ENCODE data around the gene CFAP77.
"Not testable (repeated sequence)": the region's sequence is repeated elsewhere in the genome, so short reads cannot be mapped to it uniquely, and the experiment has no call there.

CFAP77 gene

DNA sequence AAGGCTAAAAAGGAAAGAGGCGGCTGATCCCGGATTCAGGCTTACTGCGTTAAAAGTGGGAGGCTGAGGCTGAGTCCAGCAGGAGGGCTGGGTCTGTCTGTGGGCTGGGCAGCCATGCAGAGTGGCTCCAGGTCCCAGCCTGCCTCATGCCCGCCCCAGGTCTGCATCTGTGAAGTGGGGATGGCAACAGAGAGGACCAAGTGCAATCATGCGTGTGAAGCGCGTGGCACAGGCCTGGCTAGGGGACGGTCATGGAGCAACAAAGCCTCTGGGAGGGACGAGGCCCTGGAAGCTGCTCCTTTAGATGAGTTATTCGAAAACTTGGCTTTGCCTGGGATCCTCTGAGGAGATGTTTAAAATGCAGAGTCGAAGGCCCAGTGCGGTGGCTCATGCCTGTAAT is 142.0 kb downstream of the CFAP77 start:
- no peak for DNase-seq

DNA sequence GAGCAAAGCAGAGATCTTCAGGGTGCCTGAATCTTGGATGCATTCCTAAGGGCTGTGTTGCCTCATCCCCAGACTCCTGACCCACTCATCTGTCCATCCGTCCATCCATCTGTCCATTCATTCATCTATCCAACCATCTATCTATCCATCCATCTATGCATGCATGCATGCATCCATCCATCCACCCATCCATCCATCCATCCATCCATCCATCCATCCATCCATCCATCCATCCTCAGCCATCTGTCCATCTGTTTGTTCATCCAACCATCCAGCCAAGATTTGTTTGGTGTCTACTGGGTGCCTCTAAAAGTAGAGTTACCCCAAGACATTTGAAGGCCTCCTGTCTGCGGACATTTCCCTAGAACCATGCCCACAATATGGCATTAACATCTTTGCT is 144.7 kb downstream of the CFAP77 start:
- DNase-seq: no peak

DNA sequence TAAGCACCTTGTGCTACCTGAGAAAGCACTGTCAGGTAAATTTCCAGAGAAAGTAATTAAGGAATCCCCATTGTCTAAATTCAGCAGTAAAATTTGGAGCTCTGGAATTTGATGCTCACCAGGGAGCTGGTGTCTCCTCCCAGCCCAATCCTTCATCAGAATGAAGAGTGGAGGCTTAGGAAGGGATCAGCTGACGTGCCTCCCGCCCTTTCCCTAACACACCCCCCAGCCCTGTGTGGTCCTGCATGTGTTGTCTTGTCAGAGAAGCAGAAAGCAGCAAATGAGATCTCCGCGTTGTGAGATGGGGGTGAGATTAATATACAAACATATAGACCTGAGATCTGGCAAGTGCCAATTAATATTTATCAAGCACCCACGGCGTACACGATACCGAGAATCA is 145.5 kb downstream of the CFAP77 start:
- no peak for DNase-seq

DNA sequence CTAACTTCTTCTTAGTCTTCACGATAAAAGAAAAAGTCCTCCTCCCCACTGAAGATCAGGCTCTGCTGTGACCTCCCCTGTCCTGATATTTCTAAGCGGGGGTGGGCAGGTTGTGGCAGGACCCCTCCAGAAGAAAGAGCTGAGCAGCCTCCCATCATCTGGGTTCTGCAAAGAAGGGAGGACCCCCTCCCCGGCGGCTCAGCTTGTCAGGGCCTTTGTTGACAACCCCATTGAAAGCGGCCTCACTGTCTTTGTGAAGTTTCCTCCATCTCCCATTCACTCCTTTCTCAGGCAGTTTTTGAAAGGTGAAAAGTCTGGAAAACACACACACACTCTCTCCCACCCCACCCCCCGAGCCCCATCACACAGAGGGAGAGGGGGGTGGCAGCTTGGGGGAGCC is 146.2 kb downstream of the CFAP77 start:
- no peak for DNase-seq

DNA sequence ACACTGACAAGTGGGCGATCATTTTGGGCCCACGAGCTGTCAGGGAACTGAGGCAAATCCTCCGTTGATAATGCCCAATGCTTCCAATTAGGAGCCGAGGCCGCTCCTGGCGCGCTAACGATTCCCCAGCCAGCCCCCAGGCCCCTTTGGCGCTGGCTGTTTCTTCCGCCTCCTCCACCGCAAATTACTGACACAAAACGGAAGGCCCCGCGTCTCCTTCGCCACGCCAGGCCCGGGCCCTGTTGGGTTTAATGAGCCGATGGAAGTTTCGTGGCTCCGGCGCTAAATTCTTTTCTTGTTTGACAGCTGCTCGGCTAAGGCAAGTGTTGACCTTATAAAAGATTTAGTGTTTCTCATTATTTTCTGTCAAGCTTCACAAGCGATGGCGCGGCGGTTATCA is 146.7 kb downstream of the CFAP77 start:
- no peak for DNase-seq

DNA sequence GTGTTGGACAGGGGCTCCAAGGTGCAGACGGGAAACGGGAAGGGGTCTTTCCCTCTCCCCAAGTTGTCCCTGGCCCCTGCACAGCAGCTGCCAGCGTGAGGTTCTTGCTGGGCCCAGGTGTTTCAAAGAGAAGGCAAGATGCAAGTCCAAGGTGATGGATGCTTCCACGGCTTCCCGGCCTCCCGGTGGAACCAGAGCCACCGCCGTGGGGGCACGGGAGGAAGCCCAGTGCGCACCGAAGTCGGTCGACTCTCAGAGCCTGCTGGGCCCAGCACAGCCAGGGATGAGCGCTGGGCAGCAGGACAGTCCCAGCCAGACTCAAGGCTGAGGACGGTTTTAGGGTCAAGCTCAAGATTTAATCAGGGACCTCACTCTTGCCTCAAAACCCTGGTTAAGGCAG is 147.1 kb downstream of the CFAP77 start:
- DNase-seq: no peak

DNA sequence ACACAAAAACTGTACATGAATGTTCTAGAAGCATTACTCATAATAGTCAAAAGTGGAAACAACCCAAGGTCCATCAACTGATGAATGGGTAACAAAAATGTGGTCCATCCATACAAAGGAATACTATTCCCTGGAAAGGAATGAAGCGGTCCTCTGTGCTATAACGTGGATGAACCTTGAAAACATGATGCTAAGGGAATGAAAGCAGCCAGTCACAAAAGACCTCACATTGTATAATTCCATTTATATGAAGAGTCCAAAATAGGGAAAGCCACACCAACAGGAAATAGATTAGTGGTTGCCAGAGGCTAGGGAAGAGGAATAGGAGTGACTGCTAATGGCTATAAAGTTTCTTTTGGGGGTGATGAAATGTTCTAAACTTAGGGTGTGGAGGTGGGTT is 149.7 kb downstream of the CFAP77 start:
- DNase-seq: no peak

DNA sequence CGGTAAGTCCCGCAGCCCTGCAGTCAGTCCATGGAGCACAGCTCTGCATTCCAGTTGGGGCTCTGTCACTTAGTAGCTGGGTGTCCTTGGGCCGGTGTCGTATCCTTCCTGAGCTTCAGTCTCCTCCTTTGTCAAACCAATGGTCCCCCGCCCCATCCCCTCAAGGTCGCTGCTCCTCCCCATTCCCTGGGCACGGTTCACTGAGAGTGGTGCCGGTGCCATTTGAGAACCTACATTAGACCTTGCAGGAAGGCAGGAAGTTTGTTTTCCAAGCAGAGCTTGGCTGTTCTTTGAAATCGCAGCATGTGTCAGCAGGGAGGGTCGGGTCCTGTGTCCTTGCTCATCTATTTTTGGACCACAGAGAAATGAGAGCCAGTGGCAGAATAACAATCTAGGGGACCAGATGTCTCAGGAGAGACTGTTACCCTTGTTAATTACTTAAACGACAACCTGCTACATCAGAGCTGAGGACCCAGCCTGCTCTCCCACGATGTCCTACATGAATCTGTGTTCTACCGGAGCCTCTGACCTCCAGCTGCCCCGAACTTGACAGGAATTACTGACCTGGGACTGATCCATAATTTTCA is 150.7 kb downstream of the CFAP77 start:
- DNase-seq: no peak

DNA sequence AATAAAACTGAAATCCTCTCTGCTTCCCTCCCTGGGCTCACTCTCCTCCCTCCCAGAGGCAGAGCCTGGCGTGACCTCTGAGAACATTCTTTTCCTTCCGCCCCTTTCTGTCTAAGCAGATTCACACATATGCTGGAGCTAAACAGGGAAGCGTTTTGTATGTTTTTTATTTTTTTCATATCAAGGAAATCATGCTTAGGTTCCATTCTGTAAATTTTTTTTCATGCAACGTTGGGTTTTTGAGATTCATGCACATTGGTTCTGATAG is 152.2 kb downstream of the CFAP77 start:
- peak; percentile 2 to 5 for DNase-seq

DNA sequence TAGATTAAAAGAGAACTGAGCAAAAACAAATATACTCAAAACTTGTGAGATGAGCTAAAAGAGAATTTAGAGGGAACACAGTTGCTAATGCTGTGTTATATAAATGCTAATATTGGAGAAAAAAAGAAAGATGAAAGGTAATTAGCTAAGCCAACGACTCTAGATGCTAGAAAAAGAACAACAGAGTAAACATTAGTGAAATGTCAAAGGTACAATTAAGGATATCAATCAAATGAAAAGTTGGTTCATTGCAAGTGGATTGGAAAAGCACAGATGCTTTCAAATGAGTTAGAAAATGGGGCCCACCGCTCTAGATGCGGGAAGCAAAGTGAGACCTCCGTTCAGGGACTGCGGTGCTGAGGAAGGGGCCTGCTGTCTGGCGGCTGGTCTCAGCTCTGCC is 154.5 kb downstream of the CFAP77 start:
- DNase-seq: no peak

DNA sequence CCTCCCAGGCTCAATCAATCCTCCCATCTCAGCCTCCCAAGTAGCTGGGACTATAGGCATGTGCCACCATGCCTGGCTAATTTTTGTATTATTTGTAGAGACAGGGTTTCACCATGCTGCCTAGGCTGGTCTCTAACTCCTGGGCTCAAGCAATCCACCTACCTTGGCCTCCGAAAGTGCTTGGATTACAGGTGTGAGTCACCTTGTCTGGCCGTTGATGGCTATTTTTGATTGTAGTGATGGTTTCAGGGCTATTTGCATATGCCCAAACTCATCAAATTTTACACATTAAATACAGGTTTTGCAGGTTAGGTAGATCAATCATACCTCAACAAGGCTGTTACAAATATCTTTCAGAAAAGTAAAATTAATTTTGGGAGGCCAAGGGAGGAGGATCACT is 158.8 kb downstream of the CFAP77 start:
- DNase-seq: not testable (repeated sequence)

DNA sequence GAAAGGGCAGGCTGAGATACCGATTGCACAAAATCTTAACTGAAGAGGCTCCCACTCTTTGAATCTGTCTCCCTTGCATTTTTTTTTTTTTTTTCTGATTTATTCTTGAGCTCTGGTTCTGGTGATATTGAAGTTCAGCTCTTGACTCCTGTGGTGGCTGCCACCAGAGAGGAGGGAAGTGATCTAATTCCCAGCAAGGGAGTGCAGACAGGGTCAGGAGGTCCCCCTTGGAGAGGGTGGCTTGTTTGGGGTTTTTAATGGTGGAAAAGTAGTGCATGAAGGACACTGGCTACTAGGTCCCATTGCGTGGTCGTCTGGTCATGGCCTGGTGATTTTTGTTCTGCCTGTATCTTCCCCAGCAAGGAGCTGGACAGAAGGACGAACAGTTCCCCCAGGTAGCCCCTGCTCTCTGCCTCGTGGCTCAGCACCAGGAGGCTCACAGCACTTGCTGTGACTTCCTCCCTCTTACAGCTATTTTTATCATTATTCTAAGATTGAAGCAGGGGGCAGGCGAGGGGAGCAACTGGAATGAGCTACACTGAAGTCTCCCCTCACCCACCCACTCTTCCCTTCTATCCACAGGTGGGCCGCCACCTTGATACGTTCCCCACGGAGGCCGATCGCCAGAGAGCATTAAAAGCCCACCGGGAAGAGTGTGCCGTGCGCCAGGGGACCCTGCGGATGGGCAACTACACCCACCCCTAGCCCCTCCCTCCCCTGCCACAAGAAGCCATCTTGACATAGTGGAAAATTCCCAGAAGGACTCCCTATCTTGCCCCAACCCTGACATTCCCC is 162.0 kb downstream of the CFAP77 start:
- no peak for DNase-seq

DNA sequence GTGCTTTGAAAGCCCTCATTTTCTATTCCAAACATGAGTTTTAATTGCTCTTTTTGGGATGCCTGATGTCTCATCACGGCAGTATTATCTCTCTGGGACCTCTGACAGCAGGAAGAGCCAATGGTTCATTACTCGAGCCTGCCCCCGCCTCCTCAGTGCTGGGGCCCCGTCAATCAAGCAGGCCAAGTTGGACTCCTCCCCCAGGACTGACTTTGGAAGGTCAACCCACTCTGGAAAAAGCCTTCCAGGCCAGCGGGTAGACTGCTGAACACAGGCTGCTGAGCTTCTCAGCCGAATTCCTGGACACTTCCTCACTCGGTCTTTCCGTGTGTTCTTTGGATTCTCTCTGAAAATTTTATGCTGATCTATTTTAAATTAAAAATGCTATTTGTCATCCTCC is 162.9 kb downstream of the CFAP77 start:
- DNase-seq: no peak

DNA sequence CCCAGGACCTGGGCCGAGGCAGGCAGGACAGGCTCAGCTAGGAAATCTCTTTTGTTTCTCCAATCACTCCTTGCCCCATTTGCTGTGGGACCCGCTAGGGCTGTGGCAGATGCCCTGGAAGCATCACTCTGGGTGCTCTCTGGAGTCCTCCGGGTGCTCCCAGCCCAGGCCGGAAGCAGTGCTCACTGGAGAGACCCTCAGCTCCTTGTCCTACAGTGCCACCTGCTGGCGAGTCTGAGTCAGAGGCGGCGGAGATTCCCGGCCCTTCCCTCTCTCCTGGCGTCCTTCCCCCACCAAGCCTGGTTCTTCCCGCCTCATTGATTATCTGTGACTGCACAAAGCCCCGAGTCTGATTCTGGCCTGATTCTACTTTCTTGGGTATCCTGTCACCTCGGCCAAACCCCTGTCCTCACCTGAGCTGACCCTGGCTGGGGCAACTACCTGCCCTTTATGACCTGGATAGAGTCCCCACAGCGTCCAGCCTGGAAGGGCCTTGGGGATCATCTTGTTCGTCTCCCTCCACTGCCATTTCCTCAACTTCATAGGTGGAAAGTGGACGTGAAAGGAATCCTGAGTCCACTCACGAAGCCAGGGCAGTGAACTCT is 165.1 kb downstream of the CFAP77 start:
- peak; percentile 30 to 59 for DNase-seq

DNA sequence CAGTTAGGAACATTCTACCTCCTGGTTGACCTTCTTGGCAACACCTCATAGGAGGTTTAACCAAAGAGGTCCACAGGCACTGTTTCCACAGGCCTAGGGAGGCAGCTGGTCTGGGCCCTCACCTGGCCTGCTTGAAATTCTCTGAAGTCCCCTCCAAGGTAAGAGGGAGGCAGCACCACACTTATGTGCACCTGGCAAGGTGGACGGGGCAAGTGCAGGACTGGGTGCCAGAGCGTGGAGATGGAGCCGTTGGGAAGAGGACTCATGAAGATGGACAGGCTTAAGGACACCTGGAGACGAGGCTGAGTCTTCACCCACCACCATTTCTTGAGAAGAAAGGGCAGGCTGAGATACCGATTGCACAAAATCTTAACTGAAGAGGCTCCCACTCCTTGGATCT is 165.8 kb downstream of the CFAP77 start:
- no peak for DNase-seq

DNA sequence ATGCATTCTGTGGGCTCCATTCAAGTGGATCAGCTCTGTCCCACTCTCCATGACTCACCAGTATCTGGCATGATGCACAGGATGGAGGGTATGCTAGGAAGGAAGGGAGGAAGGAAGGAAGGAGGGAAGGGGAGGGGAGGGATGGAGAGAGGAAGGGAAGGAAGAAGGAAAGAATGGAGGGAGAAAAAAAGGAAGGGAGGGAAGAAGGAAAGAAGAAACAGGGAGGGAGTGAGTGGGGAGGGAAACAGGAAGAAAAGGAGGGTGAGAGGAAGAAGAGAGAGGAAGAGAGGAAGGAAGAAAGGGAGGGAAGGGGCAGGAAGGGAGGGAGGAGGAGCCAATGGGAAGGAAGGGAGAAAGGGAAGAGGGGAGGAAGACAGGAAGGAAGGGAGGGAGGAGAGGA is 167.1 kb downstream of the CFAP77 start:
- no peak for DNase-seq

DNA sequence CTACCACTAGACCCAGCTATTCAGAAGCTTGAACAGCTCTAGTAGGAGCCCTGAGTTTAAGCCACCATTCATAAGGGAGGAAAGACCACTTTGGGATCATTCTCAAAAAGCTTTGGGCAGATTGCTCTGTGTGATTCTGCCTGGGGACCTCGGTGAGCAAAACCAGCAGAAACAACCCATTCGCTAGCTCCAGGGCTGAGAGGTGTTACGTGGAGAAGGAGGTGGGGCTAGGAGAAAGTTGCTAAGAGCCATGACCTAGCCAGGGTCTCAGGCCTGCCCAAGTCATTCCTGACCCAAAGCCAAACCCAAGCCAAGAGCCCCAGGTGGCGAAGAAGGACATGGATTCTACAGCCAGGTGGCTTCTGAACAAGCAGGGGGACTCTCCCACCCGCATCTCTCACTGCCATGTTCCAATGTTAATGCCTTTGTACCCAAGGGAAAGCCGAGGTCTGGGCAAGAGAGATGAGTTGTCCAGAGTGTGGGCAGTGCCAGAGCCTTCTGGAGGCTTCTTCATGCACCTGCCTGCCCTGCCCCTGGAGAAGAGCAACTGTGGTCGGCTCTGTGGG is 168.4 kb downstream of the CFAP77 start:
- no peak for DNase-seq

DNA sequence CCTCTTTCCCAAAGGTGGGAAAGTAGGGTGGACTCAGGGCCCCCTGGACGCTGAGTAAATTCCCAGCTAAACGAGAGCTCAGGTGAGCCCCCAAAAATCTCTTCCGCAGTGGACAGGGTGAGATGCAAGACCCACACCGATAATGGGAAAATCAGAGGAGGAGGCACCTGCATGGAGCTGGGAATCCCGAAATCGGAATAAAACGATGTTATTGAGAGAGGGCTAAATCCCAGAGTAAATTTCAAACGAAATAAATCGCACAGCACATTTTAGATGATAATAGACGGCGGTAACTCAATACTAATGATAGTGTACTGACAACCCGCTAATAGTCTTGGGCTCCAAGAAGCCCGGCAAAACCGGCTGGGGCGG is 169.4 kb downstream of the CFAP77 start:
- DNase-seq: no peak

DNA sequence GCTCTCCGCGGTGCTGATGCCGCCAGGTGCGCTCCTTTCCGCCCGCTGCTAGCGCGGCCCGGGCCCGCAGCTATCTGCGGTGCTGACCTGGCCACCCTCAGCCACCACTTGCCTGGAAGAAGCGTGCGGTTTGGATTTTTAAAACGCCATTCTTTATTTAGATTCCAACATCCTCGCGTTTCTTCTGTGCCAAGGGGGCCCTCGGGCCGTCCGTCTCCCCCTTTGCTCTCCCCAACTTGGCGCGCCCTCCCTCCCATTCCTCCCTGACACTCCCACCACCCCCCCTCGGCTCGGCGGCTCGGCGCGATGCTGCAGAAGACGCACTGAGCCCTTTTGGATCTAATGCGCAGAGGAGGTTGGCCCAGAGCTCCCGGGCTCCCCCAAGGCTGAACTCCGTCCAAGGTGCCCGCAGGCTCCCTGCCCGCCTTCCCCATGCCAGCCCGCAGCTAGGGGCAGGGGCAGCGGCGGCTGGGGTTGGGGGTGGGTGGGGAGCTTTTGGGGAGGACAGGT is 172.3 kb downstream of the CFAP77 start, which contains the start of gene BARHL1:
Gene BARHL1 (plus strand): TSS at position 331 of the 510 bp plus-strand sequence. CDS start 192 bp downstream, outside the sequence.
- no peak for DNase-seq

DNA sequence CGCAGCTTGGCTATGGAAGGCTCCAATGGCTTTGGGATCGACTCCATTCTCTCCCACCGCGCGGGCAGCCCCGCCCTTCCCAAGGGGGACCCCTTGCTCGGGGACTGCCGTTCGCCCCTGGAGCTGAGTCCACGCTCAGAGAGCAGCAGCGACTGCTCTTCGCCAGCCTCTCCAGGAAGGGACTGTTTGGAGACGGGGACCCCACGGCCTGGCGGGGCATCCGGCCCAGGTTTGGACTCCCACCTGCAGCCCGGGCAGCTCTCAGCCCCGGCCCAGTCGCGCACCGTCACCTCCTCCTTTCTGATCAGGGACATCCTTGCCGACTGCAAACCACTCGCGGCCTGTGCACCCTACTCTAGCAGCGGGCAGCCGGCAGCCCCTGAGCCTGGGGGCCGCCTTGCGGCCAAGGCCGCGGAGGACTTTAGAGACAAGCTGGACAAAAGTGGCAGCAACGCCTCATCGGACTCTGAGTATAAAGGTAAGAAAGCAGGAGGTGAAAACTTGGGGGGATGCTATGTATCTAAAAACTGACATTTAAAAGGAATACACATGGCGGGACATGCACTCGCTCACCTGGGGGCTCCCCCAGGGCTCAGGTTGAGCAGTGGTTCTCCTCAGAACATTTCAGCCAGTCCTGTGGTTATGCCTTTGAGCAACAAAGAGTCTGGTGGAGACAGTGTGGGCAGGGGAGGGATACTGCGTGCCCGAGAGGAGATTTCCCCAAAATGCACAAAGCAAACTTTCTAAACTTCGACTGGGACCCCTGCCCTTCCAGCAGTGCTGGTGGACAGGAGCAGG is 173.0 kb downstream of the CFAP77 start:
- DNase-seq: no peak

DNA sequence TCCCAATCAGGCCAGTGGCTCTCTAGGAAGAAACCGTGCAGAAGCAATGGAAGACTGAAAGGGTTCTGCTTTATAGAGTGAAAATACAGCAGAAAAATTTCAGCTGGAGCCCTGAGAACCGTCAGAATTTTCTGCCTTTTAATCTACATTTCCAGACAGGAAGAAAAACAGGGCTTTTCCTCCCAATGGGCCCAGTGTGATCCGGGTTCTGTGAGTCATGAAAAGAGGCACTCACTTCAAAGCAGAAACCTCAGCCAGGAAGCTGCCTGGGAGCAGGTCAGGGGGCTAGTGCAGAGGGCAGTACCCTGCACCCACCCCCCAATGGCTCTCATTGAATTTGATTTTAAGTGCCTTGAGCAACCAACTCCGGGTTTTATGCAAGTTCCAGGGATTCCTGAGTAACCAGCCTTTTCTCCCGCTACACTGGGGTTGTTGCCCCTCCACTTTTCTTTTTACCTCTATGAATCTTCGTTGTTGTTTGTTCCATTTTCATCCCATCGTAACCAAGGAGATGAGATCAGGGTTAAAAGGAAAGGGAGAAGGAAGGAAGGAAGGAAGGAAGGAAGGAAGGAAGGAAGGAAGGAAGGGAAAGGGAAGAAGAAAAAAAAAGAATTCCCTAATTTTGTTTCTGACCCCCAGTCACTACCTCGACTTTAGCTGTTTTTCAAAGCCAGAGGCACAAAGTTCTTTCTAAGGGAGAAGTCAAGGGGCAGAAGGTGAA is 173.7 kb downstream of the CFAP77 start:
- DNase-seq: no peak

Measured in inflammatory macrophage (primary cell).